NCI-H460 (cell line): ENCODE measurements around the gene MBNL2. TPM values are rescaled to one million over a fixed set of nuclear protein-coding genes. Genes with fewer than 3 reads are reported as not detected.
A peak's percentile ranks its signal among the peaks of the same experiment; 100 is the strongest.

Source experiments
- DNase-seq: peaks from one replicate; pipeline ENCODE4 v3.0.0-alpha.2; 2016; ENCODE audit warnings: low read depth; ENCODE audit errors: extremely low read depth
- small RNA-seq, 2 experiments: library from RNA; depleted of rRNA; stranded (forward); fragments of <200 nt; gene quantifications; one replicate each; pipeline ENCODE3, GENCODE V24; 2014
- total RNA-seq: library from RNA; depleted of rRNA; stranded (reverse); fragments of >200 nt; shearing (Covaris generic); gene quantifications from 2 replicates; pipeline ENCODE4 v1.2.3, GENCODE V29; 2014; rRNA removed

Gene MBNL2
- total RNA-seq, 1 experiment from 2014 or later, result 48.9 TPM

- DNase-seq, result peak; percentile 81
These were observed 211.7 kb downstream of the MBNL2 start, which contains the start of gene RAP2A for GRCh38 chr13:97433727-97434396. TSS of gene RAP2A (plus strand) at chr13:97434169. CDS start at chr13:97434471, 302 bp downstream.

DNA sequence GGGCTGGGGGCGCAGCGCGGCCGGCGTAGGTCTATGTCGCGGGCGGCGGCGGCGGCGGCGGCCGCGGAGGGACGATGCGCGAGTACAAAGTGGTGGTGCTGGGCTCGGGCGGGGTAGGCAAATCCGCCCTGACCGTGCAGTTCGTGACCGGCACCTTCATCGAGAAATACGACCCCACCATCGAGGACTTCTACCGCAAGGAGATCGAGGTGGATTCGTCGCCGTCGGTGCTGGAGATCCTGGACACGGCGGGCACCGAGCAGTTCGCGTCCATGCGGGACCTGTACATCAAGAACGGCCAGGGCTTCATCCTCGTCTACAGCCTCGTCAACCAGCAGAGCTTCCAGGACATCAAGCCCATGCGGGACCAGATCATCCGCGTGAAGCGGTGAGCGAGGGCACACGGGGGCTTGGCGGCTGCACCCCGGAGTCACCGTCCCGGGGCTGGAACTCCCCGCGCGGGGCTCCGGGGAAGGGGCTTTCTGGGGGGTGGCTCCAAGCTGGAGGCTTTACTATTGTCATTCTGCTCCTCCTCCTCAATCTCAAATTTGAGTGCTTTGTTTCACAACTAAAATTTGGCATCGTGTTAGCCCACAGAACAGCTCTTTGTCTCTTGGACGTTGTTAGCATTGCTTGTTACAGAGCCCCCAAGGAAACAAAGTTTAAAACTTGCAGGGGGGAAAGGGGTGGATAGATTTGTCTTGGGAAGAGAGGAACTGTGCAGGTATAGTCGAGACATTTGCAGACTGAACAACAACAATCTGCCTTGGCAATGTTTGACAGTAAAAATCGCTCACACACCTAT lies 212.5 kb downstream of the MBNL2 start:
- DNase-seq, result no peak

DNA sequence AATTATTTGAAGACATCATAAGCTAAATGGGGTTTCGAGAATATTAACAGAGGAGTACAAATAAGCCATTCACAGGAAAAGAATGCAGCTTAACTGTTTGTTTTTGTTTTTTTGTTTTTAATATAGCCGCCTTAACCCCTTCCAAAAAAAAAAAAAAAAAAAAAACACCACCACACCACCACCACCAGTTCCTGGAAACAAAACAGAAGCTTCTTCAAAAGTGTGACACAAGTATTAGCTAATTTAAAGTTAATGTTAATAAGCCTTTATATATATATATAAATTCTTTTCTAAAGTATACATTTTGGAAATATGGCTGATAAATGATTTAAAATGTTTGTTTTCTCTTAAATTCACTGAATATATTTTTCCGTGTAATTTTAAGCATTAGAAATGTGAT lies 213.2 kb downstream of the MBNL2 start:
- DNase-seq, result no peak

DNA sequence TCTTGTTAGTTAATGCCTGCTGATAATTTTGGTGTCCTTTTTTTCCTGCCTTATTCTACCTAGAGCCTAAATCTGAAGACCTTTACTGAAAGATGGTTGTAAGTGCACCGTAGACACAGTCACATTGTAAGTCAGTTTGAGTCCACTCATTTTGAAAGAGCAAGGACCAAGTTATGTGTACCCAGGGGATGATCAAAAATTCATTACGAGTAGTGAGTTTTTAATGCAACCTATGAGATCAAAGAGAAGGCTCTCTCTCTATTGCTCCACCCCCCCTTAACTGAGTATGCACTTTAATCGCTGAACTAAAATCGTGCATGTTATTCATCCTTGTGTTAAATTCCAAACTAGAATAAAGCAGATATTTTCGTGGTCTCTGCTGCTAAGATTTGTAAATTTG lies 213.7 kb downstream of the MBNL2 start:
- DNase-seq, result no peak

DNA sequence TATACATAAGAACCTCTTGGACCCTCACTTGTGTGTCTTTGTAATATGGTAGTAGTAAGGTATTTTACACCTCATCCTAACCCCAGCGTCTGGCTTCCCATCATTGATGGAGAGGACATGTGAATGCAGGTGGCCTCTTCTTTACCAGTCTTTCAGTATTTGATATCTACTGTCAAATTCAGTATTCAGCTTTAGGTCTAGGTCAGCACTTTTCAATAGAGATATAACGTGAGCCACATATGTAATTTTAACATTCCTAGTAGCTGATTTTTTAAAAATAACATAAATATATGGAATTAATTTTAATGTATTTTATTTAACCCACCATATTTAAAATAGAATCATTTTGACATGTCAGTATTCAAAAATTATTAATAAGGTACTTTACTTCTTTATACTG lies 214.7 kb downstream of the MBNL2 start:
- no peak for DNase-seq

GRCh38 chr13:97437729-97438128 lies 215.6 kb downstream of the MBNL2 start:
- DNase-seq, result no peak

DNA sequence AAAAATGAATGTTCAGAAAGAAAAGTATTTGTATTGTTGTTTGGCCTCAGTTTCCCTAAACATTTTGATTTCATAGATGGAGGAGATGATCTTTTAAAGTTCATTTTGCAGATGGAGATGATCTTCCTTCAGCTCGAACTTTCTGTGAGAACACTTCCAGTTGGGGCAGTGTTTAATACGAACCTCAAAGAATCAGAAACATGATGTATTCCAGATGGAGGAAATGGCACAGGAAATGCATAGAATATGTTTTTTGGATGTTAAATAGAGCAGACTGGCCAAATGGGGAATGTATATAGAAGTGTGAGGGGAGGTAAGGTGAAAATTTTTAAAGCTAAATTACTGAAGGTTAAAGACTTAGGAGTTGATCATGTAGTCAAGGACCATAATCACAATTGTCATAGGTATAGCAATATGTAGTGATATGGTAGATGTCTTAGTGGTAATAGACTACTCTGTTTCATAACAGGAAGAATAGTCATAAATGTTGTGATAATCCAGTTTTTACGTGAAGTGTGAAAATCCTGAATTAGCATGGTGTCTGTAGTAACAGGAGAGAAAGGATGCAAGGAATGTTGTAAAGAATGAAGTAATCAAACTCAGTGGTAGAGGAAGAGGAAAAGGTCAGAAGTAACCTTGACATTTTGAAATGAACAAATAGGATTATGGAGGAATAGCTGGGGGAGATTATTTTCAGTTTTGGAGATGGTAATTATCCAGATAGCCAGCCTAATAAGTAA lies 216.9 kb downstream of the MBNL2 start:
- DNase-seq, result no peak

DNA sequence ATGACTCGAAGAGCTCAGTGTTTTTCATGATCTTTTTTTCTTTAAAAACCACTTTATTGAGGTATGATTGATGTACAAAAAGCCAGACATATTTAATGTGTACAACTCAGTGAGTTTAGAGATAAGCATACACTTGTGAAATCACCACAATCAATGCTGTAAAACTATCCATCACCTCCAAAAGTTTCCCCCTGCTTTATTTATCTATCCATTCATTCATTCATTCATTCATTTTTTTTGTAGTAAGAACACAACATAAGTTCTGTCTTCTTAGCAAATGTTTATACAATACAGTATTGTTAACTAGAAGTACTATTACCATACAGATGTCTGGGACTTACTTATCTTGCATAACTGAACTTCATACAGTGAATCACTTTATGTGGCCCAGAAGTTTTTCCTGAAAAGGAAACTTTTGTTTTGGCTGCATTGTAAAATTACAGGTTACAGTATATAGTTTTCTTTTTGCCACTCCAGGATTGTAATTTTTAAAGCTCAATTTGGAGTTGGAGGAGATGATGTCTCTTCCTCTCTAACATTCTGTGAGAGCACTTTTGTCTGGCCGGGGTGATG lies 218.6 kb downstream of the MBNL2 start:
- DNase-seq, result no peak

- DNase-seq, result no peak
These were observed 219.2 kb downstream of the MBNL2 start for GRCh38 chr13:97441368-97441767.

Small RNA genes lying within 50 kb of the gene (small RNA-seq; reads per million reads assigned to genes)
- gene AL442067.1 (0 reads per million in 2 experiments), gene RNA5SP37 (0 to 0.06 reads per million in 2 experiments)

Other genes starting within 250 kb of the MBNL2 start
- not detected in 2 replicates for gene OXGR1, start 227.9 kb upstream of the MBNL2 start, total RNA-seq
- gene RAP2A, start 211.8 kb downstream of the MBNL2 start, total RNA-seq, result 15.8 and 17.5 TPM in 2 replicates